ENCODE data around the gene UGDH.

The UGDH gene

DNA sequence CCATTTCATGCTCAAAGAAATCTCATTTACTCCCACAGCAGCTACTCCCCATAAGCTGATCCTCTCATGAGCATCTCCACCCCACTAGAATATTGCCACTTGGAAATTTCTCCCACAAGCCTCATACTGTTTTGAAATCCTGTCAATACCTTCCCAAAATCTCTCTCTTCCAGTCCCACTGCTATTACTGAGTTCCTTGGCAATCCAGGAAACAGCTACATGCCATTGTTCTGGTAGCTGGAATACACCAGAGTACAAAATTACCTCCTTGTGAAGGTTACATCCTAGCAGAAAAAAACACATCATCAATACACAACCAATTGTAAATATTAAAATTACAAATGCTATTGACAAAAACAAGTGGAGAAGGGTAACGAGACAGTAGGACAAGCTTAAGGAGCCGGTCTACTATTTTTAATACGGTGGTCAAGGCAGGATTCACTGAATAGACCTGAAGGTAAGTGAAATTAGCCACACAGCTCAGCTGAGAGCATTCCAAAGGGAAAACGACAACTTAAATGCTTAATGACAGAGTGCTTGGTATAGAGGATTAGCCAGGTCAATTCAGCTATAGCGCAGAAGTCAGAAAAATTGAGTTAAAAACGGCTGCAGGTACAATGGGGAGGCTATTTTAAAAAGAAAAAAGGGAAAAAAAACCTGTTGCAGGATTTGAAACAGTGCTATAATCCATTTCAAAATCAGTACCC lies 74.9 kb downstream of the UGDH start:
- no peak for DNase-seq

DNA sequence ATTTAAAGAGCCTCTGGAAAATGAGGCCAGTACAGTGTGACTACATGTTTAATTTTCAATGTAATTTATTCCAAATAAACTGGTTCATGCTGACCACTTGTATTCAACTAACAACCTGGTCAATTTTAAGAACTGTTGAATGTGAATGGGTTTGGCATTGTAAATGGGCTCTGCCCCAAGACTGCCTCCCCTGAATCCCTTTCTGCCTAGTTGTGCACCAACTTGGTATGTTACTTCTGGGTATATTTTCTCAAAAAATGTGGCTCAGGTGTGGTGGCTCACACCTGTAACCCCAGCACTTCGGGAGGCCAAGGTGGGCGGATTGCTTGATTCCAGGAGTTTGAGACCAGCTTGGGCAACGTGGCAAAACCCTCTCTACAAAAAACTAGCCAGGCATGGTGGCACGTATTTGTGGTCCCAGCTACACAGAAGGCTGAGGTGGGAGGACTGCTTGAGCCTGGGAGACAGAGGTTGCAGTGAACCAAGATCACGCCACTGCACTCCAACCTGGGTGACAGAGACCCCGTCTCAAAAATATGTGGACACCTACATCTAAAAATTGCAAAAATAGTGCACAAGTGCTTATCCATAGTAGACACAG lies 75.7 kb downstream of the UGDH start:
- DNase-seq, result no peak

DNA sequence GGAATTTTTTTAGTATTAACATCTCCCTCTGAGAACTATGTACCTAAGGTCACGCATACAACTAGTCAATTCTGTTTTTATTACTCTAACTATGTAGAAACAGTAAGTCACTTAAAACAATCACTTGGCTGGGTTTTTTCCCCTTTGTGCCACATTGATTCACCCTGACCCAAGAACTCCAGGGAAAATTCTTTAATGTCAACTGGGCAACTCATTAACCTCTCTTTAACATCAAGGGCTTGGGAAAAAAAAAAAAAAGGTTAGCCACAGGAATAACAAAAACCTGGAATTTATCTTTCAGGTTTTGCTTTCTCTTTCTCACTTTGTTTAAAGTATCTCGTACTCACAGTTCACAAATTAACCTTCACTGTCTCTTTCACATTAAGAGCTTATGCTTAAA lies 76.6 kb downstream of the UGDH start:
- no peak for DNase-seq
